ENCODE results near the gene ADGRF4. TPM values are rescaled to one million over a fixed set of nuclear protein-coding genes. Genes with fewer than 3 reads are reported as not detected.
A peak's percentile ranks its signal among the peaks of the same experiment; 100 is the strongest.
"Not testable (repeated sequence)": the region's sequence is repeated elsewhere in the genome, so short reads cannot be mapped to it uniquely, and the experiment has no call there.

ADGRF4 gene
- total RNA-seq, 2 donors from 2014 or later, result 0.06 to 0.26 TPM

GRCh38 chr6:47724300-47724699 is 25.9 kb downstream of the ADGRF4 start:
- DNase-seq (no peak), ATAC-seq (no peak)
- intact Hi-C loops (cut with DNase I), result no loop called here

GRCh38 chr6:47727391-47727790 is 29.0 kb downstream of the ADGRF4 start:
- no peak for DNase-seq
- intact Hi-C loops (cut with DNase I), result no loop called here
- ATAC-seq, result no peak

DNA sequence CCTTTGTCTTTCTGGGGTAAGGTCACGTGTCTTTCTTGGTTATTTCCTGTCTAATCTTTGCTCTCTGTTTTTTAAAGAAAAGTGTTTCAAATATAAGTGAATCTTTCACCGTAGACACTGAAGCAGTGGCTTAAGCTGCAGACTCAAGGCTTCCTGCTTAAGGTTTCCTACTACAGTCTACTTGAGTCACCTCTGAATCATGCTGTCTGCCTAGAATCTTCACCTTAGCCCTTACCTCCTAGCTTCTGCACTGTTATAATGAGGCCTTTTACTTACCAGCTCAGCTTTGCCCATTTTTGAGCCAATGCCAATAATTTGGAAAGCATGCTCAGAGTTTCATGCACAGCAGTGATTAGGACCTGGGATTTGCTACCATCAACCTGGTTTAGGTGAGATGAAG is 30.6 kb downstream of the ADGRF4 start:
- no peak for DNase-seq
- intact Hi-C loops (cut with DNase I), result no loop called here
- ATAC-seq, result peak in 1 of 2 donors; percentile 71

GRCh38 chr6:47729457-47729856 is 31.1 kb downstream of the ADGRF4 start:
- intact Hi-C loops (cut with DNase I), result no loop called here
- ATAC-seq (peak; percentile 47 to 77), DNase-seq (no peak)

DNA sequence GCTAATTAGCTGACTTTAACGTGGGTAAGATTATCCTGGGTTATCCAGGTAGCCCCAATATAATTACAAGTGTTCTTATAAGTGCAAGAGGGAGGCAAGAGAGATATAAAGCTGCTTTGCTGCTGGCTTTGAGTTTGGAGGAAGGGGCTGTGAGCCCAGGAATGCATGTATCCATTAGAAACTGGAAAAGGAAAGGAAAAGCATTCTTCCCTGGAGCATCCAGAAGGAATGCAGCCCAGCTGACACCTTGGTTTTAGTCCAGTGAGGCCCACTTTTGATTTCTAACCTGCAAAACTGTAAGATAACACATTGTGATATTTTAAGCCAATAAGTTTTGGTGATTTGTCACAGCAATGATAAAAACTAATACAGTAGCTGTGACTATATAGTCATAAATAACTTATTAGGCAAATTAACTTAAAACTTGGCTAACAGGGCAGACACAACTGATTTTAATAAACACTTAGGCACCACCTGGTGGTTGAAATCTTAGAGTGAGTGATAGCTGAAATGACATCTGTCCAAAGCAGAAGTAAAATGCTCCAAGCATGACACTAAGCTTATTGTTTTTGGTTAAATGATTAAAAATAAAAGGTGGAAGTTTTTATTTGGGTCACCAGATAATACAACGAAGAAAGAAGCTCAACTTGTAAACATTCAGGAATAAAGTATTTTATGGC is 35.6 kb downstream of the ADGRF4 start:
- ATAC-seq, result no peak

GRCh38 chr6:47734831-47735481 is 36.6 kb downstream of the ADGRF4 start:
- intact Hi-C loops (cut with DNase I), result loop anchor here in 1 of 2 donors (1.0 to 2.0 kb wide), 2 partner anchors 104 to 320 kb away; no protein-coding TSS in a partner anchor
- no peak for DNase-seq
- no peak for ATAC-seq

More for the DNA sequence above, 35.6 kb downstream of the ADGRF4 start:
- intact Hi-C loops (cut with DNase I), result loop anchor here in 1 of 2 donors (1.0 to 2.0 kb wide), 2 partner anchors 103 to 319 kb away; no protein-coding TSS in a partner anchor
- no peak for DNase-seq

- no peak for DNase-seq
- ATAC-seq, result no peak
- intact Hi-C loops (cut with DNase I), result no loop called here
Observed at GRCh38 chr6:47736083-47736700, 37.8 kb downstream of the ADGRF4 start.

GRCh38 chr6:47737406-47737805 is 39.0 kb downstream of the ADGRF4 start:
- ATAC-seq, result peak in 1 of 2 donors; percentile 75
- no peak for DNase-seq
- intact Hi-C loops (cut with DNase I), result no loop called here

GRCh38 chr6:47740714-47741113 is 42.3 kb downstream of the ADGRF4 start:
- ATAC-seq, result no peak
- intact Hi-C loops (cut with DNase I), result no loop called here
- no peak for DNase-seq

DNA sequence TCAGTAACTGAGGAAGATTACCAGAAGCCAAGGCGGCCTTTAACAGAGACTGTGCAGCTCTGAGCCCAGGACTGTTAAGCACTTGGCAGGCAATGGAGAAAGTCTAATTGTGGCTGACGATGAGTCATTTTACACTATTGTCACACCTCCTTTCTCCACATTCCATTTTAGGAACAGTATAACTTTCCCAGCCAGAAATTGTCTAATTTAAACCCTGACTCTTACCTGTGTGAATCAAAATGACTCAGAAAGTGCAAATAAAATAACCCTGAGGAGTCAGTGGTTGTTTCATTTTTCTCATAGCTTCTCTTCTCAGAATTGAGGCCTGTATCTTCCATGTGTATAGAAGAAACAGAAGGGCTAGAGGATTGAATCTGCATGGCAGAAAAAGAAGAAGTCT is 43.4 kb downstream of the ADGRF4 start:
- DNase-seq (no peak), ATAC-seq (peak; percentile 94 to 95)
- intact Hi-C loops (cut with DNase I), result no loop called here

DNA sequence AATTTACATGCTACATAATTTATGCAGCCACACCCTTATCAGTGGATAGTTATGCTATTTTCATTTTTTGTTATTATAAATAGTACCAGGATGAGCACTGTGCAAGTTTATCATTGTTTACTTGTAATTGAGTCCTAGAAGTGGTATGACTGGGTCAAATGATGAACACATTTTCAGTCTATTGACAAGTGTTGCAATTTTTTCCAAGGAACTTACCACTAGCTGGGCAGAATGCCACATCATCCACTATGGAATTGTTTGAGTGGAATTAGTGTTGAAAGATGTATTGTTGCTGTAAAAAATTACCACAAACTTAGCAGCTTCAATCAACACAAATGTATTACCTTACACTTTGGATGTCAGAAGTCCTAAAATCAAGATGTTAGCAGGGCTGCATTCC is 45.4 kb downstream of the ADGRF4 start:
- no peak for DNase-seq
- intact Hi-C loops (cut with DNase I), result no loop called here
- no peak for ATAC-seq

DNA sequence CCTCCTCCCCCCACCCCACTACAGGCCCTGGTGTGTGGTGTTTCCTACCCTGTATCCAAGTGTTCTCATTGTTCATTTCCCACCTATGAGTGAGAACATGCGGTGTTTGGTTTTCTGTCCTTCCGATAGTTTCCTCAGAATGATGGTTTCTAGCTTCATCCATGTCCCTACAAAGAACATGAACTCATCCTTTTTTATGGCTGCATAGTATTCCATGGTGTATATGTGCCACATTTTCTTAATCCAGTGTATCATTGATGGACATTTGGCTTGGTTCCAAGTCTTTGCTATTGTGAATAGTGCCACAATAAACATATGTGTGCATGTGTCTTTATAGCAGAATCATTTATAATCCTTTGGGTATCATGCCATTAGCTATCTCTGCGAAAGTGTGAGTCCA is 46.9 kb downstream of the ADGRF4 start:
- DNase-seq; intact Hi-C loops (cut with DNase I); ATAC-seq: not testable (repeated sequence)

DNA sequence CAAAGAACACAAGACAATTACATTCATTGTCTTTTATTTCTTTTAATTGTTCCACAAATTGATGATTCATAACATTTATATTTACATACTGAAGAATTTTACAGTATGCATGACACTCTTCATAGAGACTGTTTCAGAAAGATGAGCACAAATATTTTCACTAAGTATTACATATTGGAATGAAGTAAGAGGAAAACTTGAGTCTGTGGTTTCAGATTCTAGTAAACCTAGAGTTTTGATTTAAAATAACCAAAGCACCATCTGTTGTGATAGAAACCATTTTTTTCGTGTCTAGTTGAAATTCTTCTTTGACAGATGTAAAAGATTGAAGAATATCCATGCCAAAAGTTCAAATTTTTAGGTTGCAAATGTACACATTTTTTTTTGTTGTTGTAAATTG is 51.4 kb downstream of the ADGRF4 start:
- DNase-seq (no peak), ATAC-seq (no peak)
- intact Hi-C loops (cut with DNase I), result no loop called here

GRCh38 chr6:47752801-47753200 is 54.4 kb downstream of the ADGRF4 start:
- DNase-seq (no peak), ATAC-seq (no peak)
- intact Hi-C loops (cut with DNase I), result no loop called here

- intact Hi-C loops (cut with DNase I), result no loop called here
- no peak for ATAC-seq
Observed at GRCh38 chr6:47759364-47759763, 61.0 kb downstream of the ADGRF4 start.

DNA sequence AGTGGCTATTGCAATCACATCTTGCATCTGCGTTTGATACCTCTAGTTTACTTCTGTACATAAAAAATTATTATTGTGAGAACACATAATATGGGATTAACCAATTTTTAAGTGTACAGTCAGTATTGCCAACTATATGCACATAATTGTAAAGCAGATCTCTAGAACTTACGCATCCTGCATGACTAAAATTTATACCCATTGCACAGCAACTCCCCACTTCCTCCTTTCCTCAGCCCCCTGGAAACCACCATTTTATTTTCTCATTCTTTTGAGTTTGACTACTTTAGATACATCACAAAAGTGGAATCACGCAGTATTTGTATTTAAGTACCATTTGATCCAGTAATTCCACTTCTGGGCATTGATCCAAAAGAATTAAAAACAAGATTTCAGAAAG is 64.1 kb downstream of the ADGRF4 start:
- no peak for ATAC-seq
- no peak for DNase-seq

More at GRCh38 chr6:47759364-47759763, 61.0 kb downstream of the ADGRF4 start:
- no peak for DNase-seq

GRCh38 chr6:47766445-47766844 is 68.1 kb downstream of the ADGRF4 start:
- DNase-seq, result no peak
- no peak for ATAC-seq
- intact Hi-C loops (cut with DNase I), result no loop called here

More for the DNA sequence above, 64.1 kb downstream of the ADGRF4 start:
- intact Hi-C loops (cut with DNase I), result no loop called here

DNA sequence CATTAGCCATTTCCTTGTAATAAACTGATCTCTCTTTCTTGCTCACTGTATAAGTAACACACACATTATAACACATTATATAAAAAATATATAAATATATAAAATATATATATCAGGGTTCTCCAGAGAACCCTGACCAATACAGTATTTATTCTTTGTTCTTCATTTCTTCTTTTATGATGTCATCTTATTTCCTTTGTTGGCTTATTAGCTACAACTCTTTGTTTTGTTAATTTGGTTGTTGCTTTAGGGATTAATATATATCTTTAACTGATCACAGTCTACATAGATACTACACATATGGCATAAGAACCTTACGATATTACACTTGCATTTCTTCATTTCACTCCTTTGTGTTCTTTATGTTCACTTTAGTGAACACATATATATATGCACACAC is 68.7 kb downstream of the ADGRF4 start:
- no peak for DNase-seq
- ATAC-seq, result no peak
- intact Hi-C loops (cut with DNase I), result no loop called here

GRCh38 chr6:47769982-47770381 is 71.6 kb downstream of the ADGRF4 start:
- DNase-seq (no peak), ATAC-seq (no peak)
- intact Hi-C loops (cut with DNase I), result no loop called here

Measured in left cardiac atrium (tissue), 4 donors.